NT2/D1 (cell line): ENCODE data around the gene IPO5.

Experiments used
- YY1 ChIP-seq: IDR thresholded peaks from 2 replicates; pipeline ENCODE4 v1.6.1; 2011; ENCODE audit not compliant: insufficient read length, insufficient read depth
- ZNF274 ChIP-seq: IDR thresholded peaks from 2 replicates; pipeline ENCODE4 v1.6.1; 2011; ENCODE audit warnings: mild to moderate bottlenecking, low read depth, low read length

DNA sequence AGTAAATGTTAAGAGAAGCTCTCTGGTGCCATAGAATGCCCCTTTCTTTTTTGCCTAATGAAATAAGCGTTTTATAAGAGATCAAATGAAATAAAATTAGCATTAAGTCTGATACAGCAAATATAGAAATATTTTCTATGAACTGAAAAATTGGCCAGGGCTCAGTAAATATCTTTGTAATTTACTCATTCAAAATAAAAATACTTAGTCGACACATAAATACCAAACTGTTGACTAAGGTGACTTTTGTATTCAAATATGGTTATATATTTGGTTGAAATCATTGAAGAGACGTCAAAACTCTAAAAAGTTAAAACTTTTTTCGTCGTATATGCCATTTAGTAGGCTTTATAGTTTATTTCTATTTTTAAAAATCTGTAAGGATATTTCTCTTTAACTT, 25.6 kb downstream of the IPO5 start:
- TF ChIP-seq ZNF274 = no peak
- no peak for TF ChIP-seq YY1
